Measurements from ENCODE around the gene CAMKMT.

DNA sequence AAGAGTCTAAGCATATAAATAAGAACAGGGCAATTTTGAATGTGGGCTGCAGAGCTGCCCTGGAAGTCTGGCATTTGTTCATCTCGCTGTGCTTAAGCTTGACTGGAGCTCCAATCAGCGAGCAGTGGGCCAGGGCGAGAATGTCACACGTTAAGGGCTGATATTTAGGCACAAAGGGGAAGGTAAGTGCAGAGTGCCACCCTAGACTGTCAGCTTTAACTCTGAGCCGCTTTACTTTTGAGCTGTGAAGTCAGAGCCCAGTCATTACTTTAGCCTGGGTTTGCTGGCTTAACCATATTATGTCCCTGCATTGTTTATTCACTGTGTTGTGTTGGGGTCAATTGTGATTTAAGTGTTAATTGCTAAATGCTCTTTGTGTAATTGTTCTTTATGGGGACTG is 343.6 kb downstream of the CAMKMT start:
- TF ChIP-seq, protein P1, sequence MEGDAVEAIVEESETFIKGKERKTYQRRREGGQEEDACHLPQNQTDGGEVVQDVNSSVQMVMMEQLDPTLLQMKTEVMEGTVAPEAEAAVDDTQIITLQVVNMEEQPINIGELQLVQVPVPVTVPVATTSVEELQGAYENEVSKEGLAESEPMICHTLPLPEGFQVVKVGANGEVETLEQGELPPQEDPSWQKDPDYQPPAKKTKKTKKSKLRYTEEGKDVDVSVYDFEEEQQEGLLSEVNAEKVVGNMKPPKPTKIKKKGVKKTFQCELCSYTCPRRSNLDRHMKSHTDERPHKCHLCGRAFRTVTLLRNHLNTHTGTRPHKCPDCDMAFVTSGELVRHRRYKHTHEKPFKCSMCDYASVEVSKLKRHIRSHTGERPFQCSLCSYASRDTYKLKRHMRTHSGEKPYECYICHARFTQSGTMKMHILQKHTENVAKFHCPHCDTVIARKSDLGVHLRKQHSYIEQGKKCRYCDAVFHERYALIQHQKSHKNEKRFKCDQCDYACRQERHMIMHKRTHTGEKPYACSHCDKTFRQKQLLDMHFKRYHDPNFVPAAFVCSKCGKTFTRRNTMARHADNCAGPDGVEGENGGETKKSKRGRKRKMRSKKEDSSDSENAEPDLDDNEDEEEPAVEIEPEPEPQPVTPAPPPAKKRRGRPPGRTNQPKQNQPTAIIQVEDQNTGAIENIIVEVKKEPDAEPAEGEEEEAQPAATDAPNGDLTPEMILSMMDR (conservative IDR thresholded peaks at IDR 0.05; ENCODE audit: low read length), result no peak
- TF ChIP-seq EZH2phosphoT487 (IDR thresholded peaks at IDR 0.05; ENCODE audit: borderline replicate concordance, low read depth, low read length), result no peak
